ENCODE results near the gene E2F2.
A peak's percentile ranks its signal among the peaks of the same experiment; 100 is the strongest.

The E2F2 gene

GRCh38 chr1:23537296-23537973 is 6.4 kb upstream of the E2F2 start (continued):
- no peak for TF ChIP-seq PRDM4 (tag by site-specific recombination; IDR thresholded peaks at IDR 0.05)
- no peak for TF ChIP-seq ZNF155 (tag by site-specific recombination; IDR thresholded peaks at IDR 0.05)
- no peak for TF ChIP-seq ZNF211 (tag by site-specific recombination; IDR thresholded peaks at IDR 0.05; ENCODE audit: low read depth)
- TF ChIP-seq ZNF623 (tag by site-specific recombination; IDR thresholded peaks at IDR 0.05) = no peak
- no peak for TF ChIP-seq SETDB1 (IDR thresholded peaks at IDR 0.05; ENCODE audit: insufficient read length, low read length)
- no peak for TF ChIP-seq ZNF391 (tag by site-specific recombination; IDR thresholded peaks at IDR 0.05; ENCODE audit: borderline replicate concordance, low read depth)

GRCh38 chr1:23533246-23534023 is 2.4 kb upstream of the E2F2 start:
- Histone ChIP-seq H3K4me3 (ENCODE audit: low read depth, low read length) (no peak overlapping the region), H3K36me3 (ENCODE audit: control insufficient read depth in 2 of 2, insufficient read depth in 1 of 2, low read length in 2 of 2) (no peaks in the 10 kb centered on the region), H3K27ac (ENCODE audit: extremely low read depth, low read depth, low read length) (no peak overlapping the region), H3K9me3 (ENCODE audit: control insufficient read depth, insufficient read depth, low read depth, low read length) (no peaks in the 10 kb centered on the region), H3K4me1 (ENCODE audit: control insufficient read depth, insufficient read depth, low read length) (peaks cover 2% of the 10 kb centered on the region; the same call in 1 of the 2 replicates)
- ChIA-PET CTCF (interaction anchor here (0.7 to 3.4 kb wide), 2 partner anchors 37 to 882 kb away, joined by 3 to 34 read pairs; partner anchors contain the start of gene NIPAL3), POLR2A (interaction anchor here (0.6 to 2.5 kb wide), 2 partner anchors 10 to 35 kb away, joined by 3 to 13 read pairs; no protein-coding TSS in a partner anchor)
- TF ChIP-seq ZNF280D (tag by site-specific recombination; IDR thresholded peaks at IDR 0.05) = no peak
- TF ChIP-seq ZNF664 (tag by site-specific recombination; IDR thresholded peaks at IDR 0.05) = peak; percentile 93

- Histone ChIP-seq H3K9me3 (ENCODE audit: control insufficient read depth, insufficient read depth, low read depth, low read length) (no peaks in the 10 kb centered on the region), H3K36me3 (ENCODE audit: control insufficient read depth in 2 of 2, insufficient read depth in 1 of 2, low read length in 2 of 2) (peaks cover 0 to 10% of the 10 kb centered on the region in 2 experiments; a peak in 1 of 3 replicates), H3K4me3 (ENCODE audit: low read depth, low read length) (peak overlapping the region; percentile 17), H3K27ac (ENCODE audit: extremely low read depth, low read depth, low read length) (no peak overlapping the region), H3K4me1 (ENCODE audit: control insufficient read depth, insufficient read depth, low read length) (peaks cover 2% of the 10 kb centered on the region; the same call in 1 of the 2 replicates)
- ChIA-PET CTCF (interaction anchor here (0.6 to 4.5 kb wide), 7 partner anchors 8 to 353 kb away, joined by 3 to 34 read pairs (median 6); no protein-coding TSS in a partner anchor), POLR2A (interaction anchor here (0.6 to 2.5 kb wide), 25 partner anchors 8 to 1767 kb away, joined by 3 to 13 read pairs (median 4); partner anchors contain the start of genes ASAP3, HNRNPR, ID3 and ZNF436)
- TF ChIP-seq ZNF274 (IDR thresholded peaks at IDR 0.05; ENCODE audit: low read length) (no peak), ZNF274 (tag by site-specific recombination; IDR thresholded peaks at IDR 0.05; ENCODE audit: borderline replicate concordance) (no peak), ZNF146 (tag by site-specific recombination; IDR thresholded peaks at IDR 0.05) (no peak), KLF16 (tag by site-specific recombination; IDR thresholded peaks at IDR 0.05) (no peak), PRDM4 (tag by site-specific recombination; IDR thresholded peaks at IDR 0.05) (no peak), ZBTB48 (tag by site-specific recombination; IDR thresholded peaks at IDR 0.05) (peak; percentile 95), ZNF354C (tag by site-specific recombination; IDR thresholded peaks at IDR 0.05; ENCODE audit: borderline replicate concordance, low read depth) (no peak), ZBTB49 (tag by site-specific recombination; IDR thresholded peaks at IDR 0.05; ENCODE audit: low read depth) (no peak)
Observed at GRCh38 chr1:23531562-23532094, 595 bp upstream of the E2F2 start.
